ENCODE data around the gene ACACA. TPM values are rescaled to one million over a fixed set of nuclear protein-coding genes. Genes with fewer than 3 reads are reported as not detected.

Gene ACACA
- total RNA-seq, 1 experiment from 2014 or later: 84.2 TPM

DNA sequence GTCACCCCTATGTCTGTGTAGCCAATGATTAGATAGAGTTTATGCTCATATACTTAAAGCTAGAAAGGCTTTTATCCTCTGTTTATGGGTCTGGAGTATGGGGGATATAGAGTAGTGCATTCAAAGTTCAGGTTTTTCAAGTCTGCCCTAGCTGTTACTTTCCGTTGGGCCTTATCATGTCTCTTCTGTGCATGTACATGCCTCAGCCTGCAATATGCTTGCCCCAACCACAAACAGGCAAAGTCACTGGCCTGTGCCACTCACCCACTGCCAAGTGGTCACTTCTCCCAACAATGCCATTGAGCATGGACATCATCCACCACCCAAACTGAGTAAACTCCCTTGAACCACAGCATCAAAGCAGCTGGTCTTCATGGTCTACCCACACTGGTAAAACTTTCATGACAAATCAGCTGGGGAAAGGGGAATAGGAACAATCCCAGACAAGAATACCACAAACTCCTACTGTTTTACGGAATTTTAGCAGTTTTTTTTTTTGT lies 101.2 kb downstream of the ACACA start:
- no peak for DNase-seq
- Histone ChIP-seq H3K79me2 (ENCODE audit: low read length) (peaks cover 51% of the 10 kb centered on the region), H3K27ac (ENCODE audit: low read length) (no peak overlapping the region), H3K4me2 (ENCODE audit: low read depth, low read length, poor library complexity, severe bottlenecking) (no peak overlapping the region), H3K36me3 (ENCODE audit: insufficient read depth, low read length) (peaks cover 22% of the 10 kb centered on the region; the same call in 1 of the 2 replicates), H3K9ac (ENCODE audit: low read length) (no peak overlapping the region), H3K4me3 (ENCODE audit: low read length) (no peak overlapping the region), H3K9me2 (replicated peaks; ENCODE audit: insufficient read depth, low read length) (no peaks in the 10 kb centered on the region), H3K27me3 (ENCODE audit: low read length) (no peaks in the 10 kb centered on the region), H3K9me3 (ENCODE audit: low read length) (no peaks in the 10 kb centered on the region), H4K20me1 (ENCODE audit: insufficient read depth, low read depth, low read length) (no peaks in the 10 kb centered on the region), H2AFZ (ENCODE audit: low read length) (no peak overlapping the region), H3K4me1 (ENCODE audit: low read length) (peaks cover 16% of the 10 kb centered on the region)

DNA sequence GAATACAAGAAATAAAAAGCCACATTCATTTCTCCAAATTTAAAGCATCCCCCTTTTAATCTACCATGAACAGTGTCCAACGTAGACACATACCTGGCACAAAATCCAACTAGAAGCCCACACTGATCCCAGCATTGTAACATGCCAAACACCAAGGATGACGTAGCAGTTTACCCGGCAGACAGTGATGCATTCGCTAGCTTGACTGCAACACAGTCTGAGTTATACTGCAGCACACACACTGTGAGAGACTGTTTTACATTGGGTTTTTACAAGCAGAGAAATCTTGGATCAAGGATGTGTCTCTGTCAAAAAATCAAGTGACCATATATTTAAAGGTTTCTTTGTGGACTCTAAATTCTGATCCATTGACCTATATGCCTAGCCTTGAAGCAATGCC lies 105.3 kb downstream of the ACACA start:
- H3K27me3 ChIP-seq (ENCODE audit: low read length): no peaks in the 10 kb centered on the region
- H3K9ac ChIP-seq (ENCODE audit: low read length): no peak overlapping the region
- H3K9me3 ChIP-seq (ENCODE audit: low read length): no peaks in the 10 kb centered on the region
- peak overlapping the region; percentile 81 for H3K27ac ChIP-seq (ENCODE audit: low read length)
- no peak overlapping the region for H2AFZ ChIP-seq (ENCODE audit: low read length)
- H3K79me2 ChIP-seq (ENCODE audit: low read length): peaks cover 45% of the 10 kb centered on the region
- H4K20me1 ChIP-seq (ENCODE audit: insufficient read depth, low read depth, low read length): no peaks in the 10 kb centered on the region
- H3K4me2 ChIP-seq (ENCODE audit: low read depth, low read length, poor library complexity, severe bottlenecking): peak overlapping the region; percentile 67
- H3K4me3 ChIP-seq (ENCODE audit: low read length): no peak overlapping the region
- peaks cover 33% of the 10 kb centered on the region for H3K4me1 ChIP-seq (ENCODE audit: low read length)
- H3K9me2 ChIP-seq (replicated peaks; ENCODE audit: insufficient read depth, low read length): no peaks in the 10 kb centered on the region
- H3K36me3 ChIP-seq (ENCODE audit: insufficient read depth, low read length): peaks cover 10% of the 10 kb centered on the region; the same call in 1 of the 2 replicates
- no peak for DNase-seq

- DNase-seq: no peak
- peak overlapping the region; percentile 81 for H3K27ac ChIP-seq (ENCODE audit: low read length)
- peaks cover 45% of the 10 kb centered on the region for H3K79me2 ChIP-seq (ENCODE audit: low read length)
- H4K20me1 ChIP-seq (ENCODE audit: insufficient read depth, low read depth, low read length): no peaks in the 10 kb centered on the region
- 0 out of 2 replicates have a peak overlapping the region, but pooled peaks have one; percentile 54 for H3K9ac ChIP-seq (ENCODE audit: low read length)
- H3K4me2 ChIP-seq (ENCODE audit: low read depth, low read length, poor library complexity, severe bottlenecking): peak overlapping the region; percentile 67
- H3K27me3 ChIP-seq (ENCODE audit: low read length): no peaks in the 10 kb centered on the region
- H3K36me3 ChIP-seq (ENCODE audit: insufficient read depth, low read length): peaks cover 10% of the 10 kb centered on the region; the same call in 1 of the 2 replicates
- H3K4me1 ChIP-seq (ENCODE audit: low read length): peaks cover 33% of the 10 kb centered on the region
- H3K9me3 ChIP-seq (ENCODE audit: low read length): no peaks in the 10 kb centered on the region
- H3K4me3 ChIP-seq (ENCODE audit: low read length): no peak overlapping the region
- no peak overlapping the region for H2AFZ ChIP-seq (ENCODE audit: low read length)
- no peaks in the 10 kb centered on the region for H3K9me2 ChIP-seq (replicated peaks; ENCODE audit: insufficient read depth, low read length)
These were observed 106.0 kb downstream of the ACACA start for GRCh38 chr17:37300683-37301082.

DNA sequence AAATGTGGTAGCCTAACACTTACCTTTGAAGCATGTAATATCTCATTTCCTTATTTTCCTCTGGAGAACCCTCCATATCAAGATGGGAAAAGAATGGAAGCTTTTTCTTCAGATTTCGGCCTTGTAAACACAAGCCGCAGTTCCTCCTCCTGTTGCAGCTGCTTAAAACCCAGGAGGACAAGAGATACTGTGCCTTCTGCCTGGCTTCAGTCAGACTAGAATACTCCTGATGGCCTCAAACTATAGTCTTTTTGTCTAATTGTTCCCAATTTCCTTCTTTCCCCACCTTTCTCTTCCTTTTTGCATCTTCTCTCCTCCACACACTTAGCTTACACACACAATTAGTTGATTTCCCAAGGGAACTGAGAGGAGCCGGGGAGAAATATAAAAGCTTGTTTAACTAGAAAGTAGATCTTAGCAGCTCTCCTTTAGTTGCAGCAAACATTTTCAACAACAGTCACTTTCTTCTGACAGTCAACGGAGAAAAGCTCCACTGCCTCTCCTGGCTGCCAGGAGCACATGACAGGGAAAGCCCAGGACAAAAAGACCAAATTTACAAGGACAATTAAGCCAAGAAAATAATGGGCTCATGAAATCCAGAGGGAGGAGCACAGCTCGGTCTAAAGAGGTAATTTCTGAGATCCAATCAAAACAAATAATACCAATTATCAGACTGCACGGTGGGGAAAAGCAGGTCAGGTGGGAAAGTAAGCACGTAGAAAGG lies 107.2 kb downstream of the ACACA start:
- no peaks in the 10 kb centered on the region for H3K9me2 ChIP-seq (replicated peaks; ENCODE audit: insufficient read depth, low read length)
- H3K4me2 ChIP-seq (ENCODE audit: low read depth, low read length, poor library complexity, severe bottlenecking): peak overlapping the region; percentile 67
- no peak overlapping the region for H2AFZ ChIP-seq (ENCODE audit: low read length)
- H3K79me2 ChIP-seq (ENCODE audit: low read length): peaks cover 55% of the 10 kb centered on the region
- peak overlapping the region; percentile 81 for H3K27ac ChIP-seq (ENCODE audit: low read length)
- peak; percentile 63 for DNase-seq
- peak overlapping the region; percentile 54 for H3K9ac ChIP-seq (ENCODE audit: low read length)
- H3K27me3 ChIP-seq (ENCODE audit: low read length): no peaks in the 10 kb centered on the region
- H4K20me1 ChIP-seq (ENCODE audit: insufficient read depth, low read depth, low read length): no peaks in the 10 kb centered on the region
- peaks cover 42% of the 10 kb centered on the region for H3K4me1 ChIP-seq (ENCODE audit: low read length)
- peaks cover 10% of the 10 kb centered on the region; the same call in 1 of the 2 replicates for H3K36me3 ChIP-seq (ENCODE audit: insufficient read depth, low read length)
- H3K9me3 ChIP-seq (ENCODE audit: low read length): no peaks in the 10 kb centered on the region
- H3K4me3 ChIP-seq (ENCODE audit: low read length): peak overlapping the region; percentile 37; the same call in 1 of the 2 replicates

- H3K4me2 ChIP-seq (ENCODE audit: low read depth, low read length, poor library complexity, severe bottlenecking): no peak overlapping the region
- no peak overlapping the region for H3K4me3 ChIP-seq (ENCODE audit: low read length)
- no peak overlapping the region for H3K27ac ChIP-seq (ENCODE audit: low read length)
- H3K79me2 ChIP-seq (ENCODE audit: low read length): peaks cover 69% of the 10 kb centered on the region
- DNase-seq: no peak
- H4K20me1 ChIP-seq (ENCODE audit: insufficient read depth, low read depth, low read length): no peaks in the 10 kb centered on the region
- no peaks in the 10 kb centered on the region; the same call in 1 of the 2 replicates for H3K36me3 ChIP-seq (ENCODE audit: insufficient read depth, low read length)
- H3K9me2 ChIP-seq (replicated peaks; ENCODE audit: insufficient read depth, low read length): no peaks in the 10 kb centered on the region
- H2AFZ ChIP-seq (ENCODE audit: low read length): no peak overlapping the region
- H3K9me3 ChIP-seq (ENCODE audit: low read length): no peaks in the 10 kb centered on the region
- H3K4me1 ChIP-seq (ENCODE audit: low read length): peaks cover 67% of the 10 kb centered on the region
- H3K9ac ChIP-seq (ENCODE audit: low read length): no peak overlapping the region
- no peaks in the 10 kb centered on the region for H3K27me3 ChIP-seq (ENCODE audit: low read length)
These were observed 110.7 kb downstream of the ACACA start for GRCh38 chr17:37295888-37296287.

- H3K36me3 ChIP-seq (ENCODE audit: insufficient read depth, low read length): no peaks in the 10 kb centered on the region; the same call in 1 of the 2 replicates
- no peak overlapping the region for H3K4me3 ChIP-seq (ENCODE audit: low read length)
- H4K20me1 ChIP-seq (ENCODE audit: insufficient read depth, low read depth, low read length): no peaks in the 10 kb centered on the region
- H3K9me3 ChIP-seq (ENCODE audit: low read length): no peaks in the 10 kb centered on the region
- no peaks in the 10 kb centered on the region for H3K9me2 ChIP-seq (replicated peaks; ENCODE audit: insufficient read depth, low read length)
- peaks cover 67% of the 10 kb centered on the region for H3K4me1 ChIP-seq (ENCODE audit: low read length)
- H3K79me2 ChIP-seq (ENCODE audit: low read length): peaks cover 69% of the 10 kb centered on the region
- peak overlapping the region; percentile 98 for H3K27ac ChIP-seq (ENCODE audit: low read length)
- H3K9ac ChIP-seq (ENCODE audit: low read length): no peak overlapping the region
- no peak for DNase-seq
- H3K4me2 ChIP-seq (ENCODE audit: low read depth, low read length, poor library complexity, severe bottlenecking): no peak overlapping the region
- H3K27me3 ChIP-seq (ENCODE audit: low read length): no peaks in the 10 kb centered on the region
- no peak overlapping the region for H2AFZ ChIP-seq (ENCODE audit: low read length)
These were observed 111.7 kb downstream of the ACACA start for GRCh38 chr17:37294888-37295287.

DNA sequence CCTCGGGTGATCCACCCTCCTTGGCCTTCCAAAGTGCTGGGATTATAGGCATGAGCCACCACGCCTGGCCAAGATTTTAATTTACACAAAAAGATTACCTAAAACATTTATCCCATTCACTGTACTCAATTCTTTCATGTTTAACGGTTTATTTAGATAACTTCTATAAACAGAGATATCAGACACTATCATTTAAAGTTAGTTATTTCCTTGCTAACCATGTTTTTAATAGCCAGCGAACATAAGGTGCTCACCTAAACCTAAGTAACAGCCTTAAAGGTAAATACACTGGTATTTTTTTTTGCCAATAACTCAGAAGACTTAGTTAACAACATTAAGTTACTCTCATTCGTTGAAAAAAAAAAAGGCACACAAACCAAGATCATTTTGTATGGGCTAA lies 112.9 kb downstream of the ACACA start:
- Histone ChIP-seq H3K27ac (ENCODE audit: low read length) (peak overlapping the region; percentile 98), H2AFZ (ENCODE audit: low read length) (no peak overlapping the region), H3K27me3 (ENCODE audit: low read length) (no peaks in the 10 kb centered on the region), H3K36me3 (ENCODE audit: insufficient read depth, low read length) (no peaks in the 10 kb centered on the region; the same call in 1 of the 2 replicates), H3K4me1 (ENCODE audit: low read length) (peaks cover 66% of the 10 kb centered on the region), H4K20me1 (ENCODE audit: insufficient read depth, low read depth, low read length) (no peaks in the 10 kb centered on the region), H3K9me2 (replicated peaks; ENCODE audit: insufficient read depth, low read length) (no peaks in the 10 kb centered on the region), H3K4me3 (ENCODE audit: low read length) (peak overlapping the region; percentile 55; the same call in 1 of the 2 replicates), H3K9ac (ENCODE audit: low read length) (peak overlapping the region; percentile 59; the same call in 1 of the 2 replicates), H3K79me2 (ENCODE audit: low read length) (peaks cover 68% of the 10 kb centered on the region), H3K9me3 (ENCODE audit: low read length) (no peaks in the 10 kb centered on the region), H3K4me2 (ENCODE audit: low read depth, low read length, poor library complexity, severe bottlenecking) (peak overlapping the region; percentile 92)
- no peak for DNase-seq

- no peaks in the 10 kb centered on the region for H4K20me1 ChIP-seq (ENCODE audit: insufficient read depth, low read depth, low read length)
- no peaks in the 10 kb centered on the region for H3K9me3 ChIP-seq (ENCODE audit: low read length)
- H2AFZ ChIP-seq (ENCODE audit: low read length): no peak overlapping the region
- no peaks in the 10 kb centered on the region for H3K9me2 ChIP-seq (replicated peaks; ENCODE audit: insufficient read depth, low read length)
- no peaks in the 10 kb centered on the region; the same call in 1 of the 2 replicates for H3K36me3 ChIP-seq (ENCODE audit: insufficient read depth, low read length)
- H3K9ac ChIP-seq (ENCODE audit: low read length): peak overlapping the region; percentile 59
- no peaks in the 10 kb centered on the region for H3K27me3 ChIP-seq (ENCODE audit: low read length)
- H3K4me2 ChIP-seq (ENCODE audit: low read depth, low read length, poor library complexity, severe bottlenecking): peak overlapping the region; percentile 92
- H3K4me3 ChIP-seq (ENCODE audit: low read length): peak overlapping the region; percentile 55
- peak; percentile 96 for DNase-seq
- peaks cover 72% of the 10 kb centered on the region for H3K4me1 ChIP-seq (ENCODE audit: low read length)
- peaks cover 68% of the 10 kb centered on the region for H3K79me2 ChIP-seq (ENCODE audit: low read length)
- H3K27ac ChIP-seq (ENCODE audit: low read length): peak overlapping the region; percentile 98
These were observed 114.1 kb downstream of the ACACA start for GRCh38 chr17:37292429-37293139.
